Activated CD4-positive, alpha-beta T cell treated with anti-CD3 and anti-CD28 coated beads for 48 hours (primary cell): ENCODE measurements around the gene PTPN23.
"Not testable (repeated sequence)": the region's sequence is repeated elsewhere in the genome, so short reads cannot be mapped to it uniquely, and the experiment has no call there.

Source experiments
- DNase-seq: peaks from one replicate; pipeline ENCODE4 v3.0.0-alpha.2; 2020

The PTPN23 gene

GRCh38 chr3:47380601-47381316 lies at the start of gene PTPN23:
Gene PTPN23 (plus strand): TSS chr3:47381021. CDS start chr3:47381097, 76 bp downstream.
- peak; percentile 99 for DNase-seq

GRCh38 chr3:47333907-47334306 lies 46.9 kb upstream of the PTPN23 start:
- no peak for DNase-seq

- no peak for DNase-seq
These were observed 43.2 kb upstream of the PTPN23 start for GRCh38 chr3:47337656-47338055.

GRCh38 chr3:47339951-47340350 lies 40.9 kb upstream of the PTPN23 start:
- DNase-seq: no peak

GRCh38 chr3:47340866-47341265 lies 40.0 kb upstream of the PTPN23 start:
- DNase-seq: no peak

- no peak for DNase-seq
These were observed 38.7 kb upstream of the PTPN23 start for GRCh38 chr3:47342151-47342550.

GRCh38 chr3:47342812-47343211 lies 38.0 kb upstream of the PTPN23 start:
- no peak for DNase-seq

GRCh38 chr3:47343471-47343971 lies 37.3 kb upstream of the PTPN23 start:
- DNase-seq: no peak

- no peak for DNase-seq
These were observed 35.9 kb upstream of the PTPN23 start for GRCh38 chr3:47344971-47345370.

GRCh38 chr3:47347217-47347801 lies 33.5 kb upstream of the PTPN23 start:
- no peak for DNase-seq

- no peak for DNase-seq
These were observed 32.2 kb upstream of the PTPN23 start for GRCh38 chr3:47348411-47349154.

GRCh38 chr3:47355010-47355409 lies 25.8 kb upstream of the PTPN23 start:
- DNase-seq: no peak

- DNase-seq: no peak
These were observed 24.6 kb upstream of the PTPN23 start for GRCh38 chr3:47356201-47356600.

- DNase-seq: no peak
These were observed 21.5 kb upstream of the PTPN23 start for GRCh38 chr3:47359323-47359722.

- peak; percentile 57 for DNase-seq
These were observed 20.7 kb upstream of the PTPN23 start for GRCh38 chr3:47360110-47360517.

GRCh38 chr3:47362701-47363100 lies 18.1 kb upstream of the PTPN23 start:
- no peak for DNase-seq

GRCh38 chr3:47365213-47366153 lies 15.3 kb upstream of the PTPN23 start:
- no peak for DNase-seq

GRCh38 chr3:47366833-47367232 lies 14.0 kb upstream of the PTPN23 start:
- no peak for DNase-seq

- no peak for DNase-seq
These were observed 13.2 kb upstream of the PTPN23 start for GRCh38 chr3:47367631-47368030.

GRCh38 chr3:47370020-47370419 lies 10.8 kb upstream of the PTPN23 start:
- not testable (repeated sequence) for DNase-seq

- peak; percentile 47 for DNase-seq
These were observed 9.7 kb upstream of the PTPN23 start for GRCh38 chr3:47370887-47371697.

- no peak for DNase-seq
These were observed 6.2 kb upstream of the PTPN23 start for GRCh38 chr3:47374587-47374986.
